ENCODE data around the gene PYGM.

- TF ChIP-seq CTCF (IDR thresholded peaks at IDR 0.05) (no peak), ZFX (IDR thresholded peaks at IDR 0.05; ENCODE audit: borderline replicate concordance) (no peak)
Observed at GRCh38 chr11:64726867-64727530, 32.8 kb downstream of the PYGM start.
